Measurements from ENCODE around the gene MOXD1. TPM values are rescaled to one million over a fixed set of nuclear protein-coding genes. Genes with fewer than 3 reads are reported as not detected.
"Not testable (repeated sequence)": the region's sequence is repeated elsewhere in the genome, so short reads cannot be mapped to it uniquely, and the experiment has no call there.

Gene MOXD1
- total RNA-seq, 1 donor from 2014 or later: 4.8 TPM

GRCh38 chr6:132316970-132317369 is 84.3 kb downstream of the MOXD1 start:
- Histone ChIP-seq H4K20me1 (ENCODE audit: low read depth) (no peaks in the 10 kb centered on the region), H3K9ac (no peak overlapping the region)
- no peaks in the 10 kb centered on the region for H3K36me3 Mint-ChIP-seq

GRCh38 chr6:132314432-132314831 is 86.8 kb downstream of the MOXD1 start:
- no peak overlapping the region for H3K4me3 Mint-ChIP-seq
- no peaks in the 10 kb centered on the region for H3K27me3 Mint-ChIP-seq (ENCODE audit: insufficient read depth, low read depth)
- H3K9me3 ChIP-seq (ENCODE audit: low read depth): peaks cover 9% of the 10 kb centered on the region
- H3K4me1 Mint-ChIP-seq: no peaks in the 10 kb centered on the region
- H3K9ac ChIP-seq: no peak overlapping the region
- H4K20me1 ChIP-seq (ENCODE audit: low read depth): no peaks in the 10 kb centered on the region
- no peaks in the 10 kb centered on the region for H3K79me2 ChIP-seq (ENCODE audit: low read depth)
- peaks cover 10% of the 10 kb centered on the region for H3K9me3 Mint-ChIP-seq
- TF ChIP-seq CTCF (IDR thresholded peaks at IDR 0.05) (no peak), EZH2phosphoT487 (IDR thresholded peaks at IDR 0.05) (no peak), EZH2 (IDR thresholded peaks at IDR 0.05) (no peak)
- no peak overlapping the region for H3K4me3 ChIP-seq
- no peak overlapping the region for H3K27ac ChIP-seq
- H3K4me1 ChIP-seq: no peaks in the 10 kb centered on the region
- no peak overlapping the region for H3K27ac Mint-ChIP-seq
- H3K27me3 ChIP-seq: no peaks in the 10 kb centered on the region
- no peak overlapping the region for H3K4me2 ChIP-seq
- H3K36me3 ChIP-seq: no peaks in the 10 kb centered on the region
- H2AFZ ChIP-seq (replicated peaks): no peak overlapping the region
- H3K36me3 Mint-ChIP-seq: no peaks in the 10 kb centered on the region
- no peak for DNase-seq (ENCODE audit: low spot score)
- no peaks in the 10 kb centered on the region for H3F3A ChIP-seq (ENCODE audit: low read depth)

More at GRCh38 chr6:132316970-132317369, 84.3 kb downstream of the MOXD1 start:
- Mint-ChIP-seq H3K4me3 (no peak overlapping the region), H3K27ac (no peak overlapping the region), H3K4me1 (no peaks in the 10 kb centered on the region), H3K9me3 (peaks cover 6% of the 10 kb centered on the region), H3K27me3 (ENCODE audit: insufficient read depth, low read depth) (no peaks in the 10 kb centered on the region)
- no peak for TF ChIP-seq EZH2phosphoT487 (IDR thresholded peaks at IDR 0.05)
- TF ChIP-seq EZH2 (IDR thresholded peaks at IDR 0.05): no peak
- no peak for TF ChIP-seq CTCF (IDR thresholded peaks at IDR 0.05)
- no peak for DNase-seq (ENCODE audit: low spot score)
- Histone ChIP-seq H3K27ac (no peak overlapping the region), H3K9me3 (ENCODE audit: low read depth) (peaks cover 9% of the 10 kb centered on the region), H3K4me3 (no peak overlapping the region), H3K27me3 (no peaks in the 10 kb centered on the region), H3K4me2 (no peak overlapping the region), H2AFZ (replicated peaks) (no peak overlapping the region), H3K36me3 (no peaks in the 10 kb centered on the region), H3F3A (ENCODE audit: low read depth) (no peaks in the 10 kb centered on the region), H3K4me1 (no peaks in the 10 kb centered on the region), H3K79me2 (ENCODE audit: low read depth) (no peaks in the 10 kb centered on the region)

- Mint-ChIP-seq H3K9me3 (peaks cover 18% of the 10 kb centered on the region), H3K36me3 (no peaks in the 10 kb centered on the region), H3K4me1 (no peaks in the 10 kb centered on the region), H3K27ac (no peak overlapping the region), H3K4me3 (no peak overlapping the region), H3K27me3 (ENCODE audit: insufficient read depth, low read depth) (peaks cover 3% of the 10 kb centered on the region)
- Histone ChIP-seq H3K4me1 (no peaks in the 10 kb centered on the region), H2AFZ (replicated peaks) (no peak overlapping the region), H3K27ac (no peak overlapping the region), H3K27me3 (no peaks in the 10 kb centered on the region), H3F3A (ENCODE audit: low read depth) (no peaks in the 10 kb centered on the region), H4K20me1 (ENCODE audit: low read depth) (no peaks in the 10 kb centered on the region), H3K4me2 (no peak overlapping the region), H3K9ac (no peak overlapping the region), H3K79me2 (ENCODE audit: low read depth) (no peaks in the 10 kb centered on the region), H3K4me3 (no peak overlapping the region), H3K9me3 (ENCODE audit: low read depth) (no peaks in the 10 kb centered on the region), H3K36me3 (no peaks in the 10 kb centered on the region)
- TF ChIP-seq EZH2phosphoT487 (IDR thresholded peaks at IDR 0.05): no peak
- no peak for TF ChIP-seq CTCF (IDR thresholded peaks at IDR 0.05)
- DNase-seq (ENCODE audit: low spot score): no peak
Observed at GRCh38 chr6:132310921-132311320, 90.4 kb downstream of the MOXD1 start.

GRCh38 chr6:132310151-132310550 is 91.1 kb downstream of the MOXD1 start:
- not testable (repeated sequence) for H3K4me3 Mint-ChIP-seq; H4K20me1 ChIP-seq (ENCODE audit: low read depth); H3F3A ChIP-seq (ENCODE audit: low read depth); H3K9me3 ChIP-seq (ENCODE audit: low read depth); H3K4me2 ChIP-seq; H3K79me2 ChIP-seq (ENCODE audit: low read depth); H3K27me3 Mint-ChIP-seq (ENCODE audit: insufficient read depth, low read depth); H3K4me1 Mint-ChIP-seq; H3K4me3 ChIP-seq; H2AFZ ChIP-seq (replicated peaks); H3K27ac ChIP-seq; H3K4me1 ChIP-seq; H3K27me3 ChIP-seq; H3K27ac Mint-ChIP-seq; H3K36me3 ChIP-seq; H3K36me3 Mint-ChIP-seq; DNase-seq (ENCODE audit: low spot score); H3K9ac ChIP-seq
- H3K9me3 Mint-ChIP-seq: peaks cover 18% of the 10 kb centered on the region
